Measurements from ENCODE around the gene SAPCD1.

SAPCD1 gene

GRCh38 chr6:31736768-31737314 is 25.6 kb upstream of the SAPCD1 start:
- Mint-ChIP-seq H3K36me3 (ENCODE audit: low read depth) (peaks cover 38% of the 10 kb centered on the region), H3K4me1 (ENCODE audit: low read depth) (peaks cover 66% of the 10 kb centered on the region), H3K27ac (peak overlapping the region; percentile 93), H3K27me3 (ENCODE audit: low read depth) (no peaks in the 10 kb centered on the region), H3K9me3 (no peaks in the 10 kb centered on the region), H3K4me3 (peak overlapping the region; percentile 100)

GRCh38 chr6:31737315-31737990 is 25.0 kb upstream of the SAPCD1 start:
- Mint-ChIP-seq H3K9me3 (no peaks in the 10 kb centered on the region), H3K27me3 (ENCODE audit: low read depth) (no peaks in the 10 kb centered on the region), H3K4me1 (ENCODE audit: low read depth) (peaks cover 64% of the 10 kb centered on the region), H3K4me3 (peak overlapping the region; percentile 100), H3K27ac (peak overlapping the region; percentile 93), H3K36me3 (ENCODE audit: low read depth) (peaks cover 35% of the 10 kb centered on the region)

- Mint-ChIP-seq H3K4me1 (ENCODE audit: low read depth) (peaks cover 64% of the 10 kb centered on the region), H3K4me3 (peak overlapping the region; percentile 100), H3K27me3 (ENCODE audit: low read depth) (no peaks in the 10 kb centered on the region), H3K9me3 (no peaks in the 10 kb centered on the region), H3K36me3 (ENCODE audit: low read depth) (peaks cover 39% of the 10 kb centered on the region), H3K27ac (peak overlapping the region; percentile 93)
Measured at GRCh38 chr6:31737991-31738979, 24.2 kb upstream of the SAPCD1 start.

- Mint-ChIP-seq H3K27me3 (ENCODE audit: low read depth) (no peaks in the 10 kb centered on the region), H3K4me3 (peak within 1 kb of the TSS; percentile 100), H3K36me3 (ENCODE audit: low read depth) (peaks cover 30% of the 10 kb centered on the region), H3K27ac (peak within 1 kb of the TSS; percentile 93), H3K4me1 (ENCODE audit: low read depth) (peaks cover 55% of the 10 kb centered on the region), H3K9me3 (no peaks in the 10 kb centered on the region)
Measured at GRCh38 chr6:31739639-31740396, 22.6 kb upstream of the SAPCD1 start, which contains the start of gene MSH5. Gene MSH5 (plus strand): TSS chr6:31740005. CDS start chr6:31740467, 462 bp downstream.

- peak overlapping the region; percentile 96 for H3K4me3 Mint-ChIP-seq
- peak overlapping the region; percentile 93 for H3K27ac Mint-ChIP-seq
- H3K27me3 Mint-ChIP-seq (ENCODE audit: low read depth), result no peaks in the 10 kb centered on the region
- no peaks in the 10 kb centered on the region for H3K9me3 Mint-ChIP-seq
- H3K36me3 Mint-ChIP-seq (ENCODE audit: low read depth), result peaks cover 29% of the 10 kb centered on the region
- H3K4me1 Mint-ChIP-seq (ENCODE audit: low read depth), result peaks cover 59% of the 10 kb centered on the region
Measured at GRCh38 chr6:31740397-31741223, 21.8 kb upstream of the SAPCD1 start.

GRCh38 chr6:31741815-31742214 is 20.6 kb upstream of the SAPCD1 start:
- H3K4me3 Mint-ChIP-seq, result peak overlapping the region; percentile 73
- no peaks in the 10 kb centered on the region for H3K27me3 Mint-ChIP-seq (ENCODE audit: low read depth)
- peak overlapping the region; percentile 58 for H3K27ac Mint-ChIP-seq
- no peaks in the 10 kb centered on the region for H3K9me3 Mint-ChIP-seq
- peaks cover 24% of the 10 kb centered on the region for H3K36me3 Mint-ChIP-seq (ENCODE audit: low read depth)
- H3K4me1 Mint-ChIP-seq (ENCODE audit: low read depth), result peaks cover 54% of the 10 kb centered on the region

- peaks cover 27% of the 10 kb centered on the region for H3K36me3 Mint-ChIP-seq (ENCODE audit: low read depth)
- H3K4me1 Mint-ChIP-seq (ENCODE audit: low read depth), result peaks cover 43% of the 10 kb centered on the region
- no peaks in the 10 kb centered on the region for H3K9me3 Mint-ChIP-seq
- H3K27me3 Mint-ChIP-seq (ENCODE audit: low read depth), result no peaks in the 10 kb centered on the region
- H3K4me3 Mint-ChIP-seq, result no peak overlapping the region
- no peak overlapping the region for H3K27ac Mint-ChIP-seq
Measured at GRCh38 chr6:31742894-31743293, 19.6 kb upstream of the SAPCD1 start.

GRCh38 chr6:31744422-31744821 is 18.0 kb upstream of the SAPCD1 start:
- Mint-ChIP-seq H3K27me3 (ENCODE audit: low read depth) (no peaks in the 10 kb centered on the region), H3K36me3 (ENCODE audit: low read depth) (peaks cover 29% of the 10 kb centered on the region), H3K4me3 (no peak overlapping the region), H3K4me1 (ENCODE audit: low read depth) (peaks cover 28% of the 10 kb centered on the region), H3K9me3 (no peaks in the 10 kb centered on the region), H3K27ac (no peak overlapping the region)

- Mint-ChIP-seq H3K4me1 (ENCODE audit: low read depth) (peaks cover 5% of the 10 kb centered on the region), H3K4me3 (no peak overlapping the region), H3K27ac (no peak overlapping the region), H3K36me3 (ENCODE audit: low read depth) (peaks cover 16% of the 10 kb centered on the region), H3K9me3 (no peaks in the 10 kb centered on the region), H3K27me3 (ENCODE audit: low read depth) (no peaks in the 10 kb centered on the region)
Measured at GRCh38 chr6:31749301-31750036, 13.0 kb upstream of the SAPCD1 start.

GRCh38 chr6:31750411-31751022 is 11.9 kb upstream of the SAPCD1 start:
- Mint-ChIP-seq H3K27me3 (ENCODE audit: low read depth) (no peaks in the 10 kb centered on the region), H3K27ac (no peak overlapping the region), H3K4me3 (no peak overlapping the region), H3K9me3 (no peaks in the 10 kb centered on the region), H3K4me1 (ENCODE audit: low read depth) (peaks cover 2% of the 10 kb centered on the region), H3K36me3 (ENCODE audit: low read depth) (peaks cover 11% of the 10 kb centered on the region)

GRCh38 chr6:31752739-31753319 is 9.6 kb upstream of the SAPCD1 start:
- peaks cover 8% of the 10 kb centered on the region for H3K36me3 Mint-ChIP-seq (ENCODE audit: low read depth)
- H3K4me3 Mint-ChIP-seq, result no peak overlapping the region
- peaks cover 2% of the 10 kb centered on the region for H3K4me1 Mint-ChIP-seq (ENCODE audit: low read depth)
- H3K27me3 Mint-ChIP-seq (ENCODE audit: low read depth), result no peaks in the 10 kb centered on the region
- H3K27ac Mint-ChIP-seq, result no peak overlapping the region
- no peaks in the 10 kb centered on the region for H3K9me3 Mint-ChIP-seq

- Mint-ChIP-seq H3K4me3 (no peak overlapping the region), H3K27ac (no peak overlapping the region), H3K36me3 (ENCODE audit: low read depth) (peaks cover 16% of the 10 kb centered on the region), H3K9me3 (no peaks in the 10 kb centered on the region), H3K4me1 (ENCODE audit: low read depth) (peaks cover 9% of the 10 kb centered on the region), H3K27me3 (ENCODE audit: low read depth) (no peaks in the 10 kb centered on the region)
Measured at GRCh38 chr6:31758281-31758680, 4.2 kb upstream of the SAPCD1 start.
